Brain pericyte (primary cell): ENCODE results near the gene TAL1.

Experiments used
- DNase-seq: peaks from one replicate; pipeline ENCODE4 v3.0.0-alpha.2; 2012; ENCODE audit warnings: low read depth, low spot score

Gene TAL1

GRCh38 chr1:47229886-47230691 is 1.9 kb downstream of the TAL1 start:
- DNase-seq: no peak

GRCh38 chr1:47229031-47229885 is 2.8 kb downstream of the TAL1 start:
- no peak for DNase-seq

DNA sequence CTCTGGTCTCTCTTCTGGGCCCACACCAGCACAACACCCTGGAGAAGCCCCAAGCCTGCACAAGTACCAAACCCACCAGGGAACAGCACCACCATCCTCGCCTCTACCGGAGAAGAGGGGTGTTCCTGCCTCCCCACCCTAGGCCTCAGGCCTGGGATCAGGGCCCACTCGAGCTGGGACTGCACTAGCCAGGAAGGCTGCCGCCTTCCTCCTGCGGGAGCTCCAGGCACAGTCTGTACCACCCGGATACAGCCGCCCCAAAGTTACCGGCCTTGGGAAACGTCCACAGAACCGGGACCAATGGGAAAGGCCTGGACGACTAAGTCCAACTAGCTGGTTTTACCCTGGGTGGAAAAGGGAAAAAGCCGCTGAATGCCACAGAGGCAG is 3.4 kb downstream of the TAL1 start:
- no peak for DNase-seq

GRCh38 chr1:47227341-47228232 is 4.4 kb downstream of the TAL1 start:
- no peak for DNase-seq

DNA sequence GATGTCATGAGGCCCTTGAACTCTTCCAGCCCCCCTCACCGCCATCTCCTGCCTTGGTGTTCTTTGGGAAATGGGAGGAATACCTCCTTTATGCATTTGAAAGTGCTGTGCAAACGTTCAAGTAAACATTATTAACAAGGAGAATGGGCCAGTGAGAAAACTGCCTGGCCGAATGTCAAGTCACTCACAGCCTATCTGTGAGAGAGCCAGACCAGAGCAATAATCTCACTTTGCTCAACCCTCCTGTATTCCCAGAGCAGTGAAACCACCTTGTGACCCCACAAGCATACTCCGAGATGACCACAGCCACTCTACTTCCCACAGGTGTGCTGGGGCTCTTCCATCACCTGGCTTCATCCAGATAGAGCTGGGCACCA is 5.2 kb downstream of the TAL1 start:
- DNase-seq: no peak

- DNase-seq: no peak
These were observed 5.7 kb downstream of the TAL1 start for GRCh38 chr1:47226121-47226838.

DNA sequence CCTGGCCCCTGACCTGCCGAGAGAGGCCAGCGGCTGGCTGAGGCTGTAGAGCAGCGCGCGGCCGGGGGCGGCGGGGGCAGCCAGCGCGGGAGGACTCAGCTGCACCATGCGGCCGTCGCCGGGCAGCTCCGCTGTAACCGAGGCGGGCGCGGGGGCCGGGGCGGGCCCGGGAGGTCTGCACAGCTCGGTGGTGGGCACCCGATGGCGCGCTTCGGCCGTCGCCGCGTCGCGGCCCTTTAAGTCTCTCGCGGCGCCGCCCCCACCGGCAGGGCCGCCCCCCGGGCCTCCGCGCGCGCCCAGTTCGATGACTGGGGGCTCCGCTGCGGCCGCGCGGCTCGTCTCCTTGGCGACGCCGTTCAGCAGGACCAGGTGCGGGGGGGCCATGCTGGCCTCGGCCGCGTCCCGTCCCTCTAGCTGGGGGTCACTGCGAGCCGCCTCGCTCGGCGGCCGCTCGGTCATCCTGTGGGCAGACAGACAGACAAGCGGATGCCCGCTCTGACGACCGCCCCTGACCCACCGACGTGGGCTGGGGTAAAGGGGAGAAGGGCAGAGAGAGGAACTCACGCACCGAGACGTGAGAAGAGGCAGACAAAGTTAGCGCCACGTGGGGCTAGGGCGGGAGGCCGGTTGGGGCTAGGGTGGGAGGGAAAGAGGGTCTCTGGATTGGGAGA is 6.5 kb downstream of the TAL1 start:
- DNase-seq: no peak

GRCh38 chr1:47224676-47225399 is 7.2 kb downstream of the TAL1 start:
- no peak for DNase-seq

- DNase-seq: no peak
These were observed 7.9 kb downstream of the TAL1 start for GRCh38 chr1:47223921-47224675.

DNA sequence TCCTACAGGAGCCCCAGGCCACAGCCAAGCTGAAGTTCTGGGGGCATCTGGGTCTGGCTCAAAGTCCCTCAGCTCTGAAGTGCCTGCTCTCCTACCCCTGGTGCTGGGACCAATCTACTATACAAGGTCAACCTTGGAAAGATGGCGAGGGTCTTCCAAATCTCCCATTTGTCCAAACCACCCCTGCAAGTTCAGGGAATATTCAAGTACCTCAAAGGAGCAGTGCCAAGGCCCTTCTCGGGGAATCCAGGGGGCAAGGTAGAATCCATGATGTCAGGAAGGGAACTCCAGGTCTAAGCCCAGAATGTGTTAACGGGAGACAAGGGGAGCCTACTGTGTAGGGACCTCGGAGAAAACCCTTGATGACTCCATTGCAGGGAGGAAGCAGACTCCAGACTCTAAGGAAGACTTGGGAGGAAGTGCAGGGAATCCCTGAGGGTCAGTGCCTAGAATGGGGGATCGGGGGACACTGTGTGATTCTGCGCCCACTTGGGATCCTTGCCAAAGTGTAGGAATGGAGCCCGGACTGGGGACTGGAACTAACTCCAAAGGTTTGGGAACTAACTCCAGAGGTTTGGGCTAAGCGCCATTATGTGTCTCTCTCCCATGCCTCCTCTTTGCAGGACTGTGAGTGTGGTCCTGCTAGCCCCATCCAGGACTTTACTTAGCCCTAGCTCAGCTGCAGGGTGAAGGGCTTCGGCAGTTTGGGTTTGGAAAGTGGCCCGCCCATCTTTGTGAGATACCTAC is 8.7 kb downstream of the TAL1 start:
- no peak for DNase-seq

DNA sequence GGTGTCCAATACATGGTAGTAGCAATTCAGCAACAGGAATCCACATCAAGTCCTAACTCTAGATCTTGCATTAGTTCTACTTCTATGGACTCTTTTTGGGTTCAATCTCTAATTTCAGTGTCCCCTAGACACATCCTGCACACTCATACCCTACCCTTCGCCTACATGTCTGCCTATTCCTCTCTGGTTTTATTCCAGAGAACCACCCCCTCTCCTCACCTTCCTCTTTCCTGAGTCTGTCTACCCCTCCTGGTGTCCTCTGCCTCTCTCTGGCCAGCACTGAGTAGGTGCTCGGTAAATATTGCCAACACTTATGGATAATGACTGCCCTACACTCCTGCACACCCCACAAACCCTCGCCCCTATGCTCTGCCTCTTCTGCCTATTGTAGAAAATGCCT is 9.5 kb downstream of the TAL1 start:
- no peak for DNase-seq

DNA sequence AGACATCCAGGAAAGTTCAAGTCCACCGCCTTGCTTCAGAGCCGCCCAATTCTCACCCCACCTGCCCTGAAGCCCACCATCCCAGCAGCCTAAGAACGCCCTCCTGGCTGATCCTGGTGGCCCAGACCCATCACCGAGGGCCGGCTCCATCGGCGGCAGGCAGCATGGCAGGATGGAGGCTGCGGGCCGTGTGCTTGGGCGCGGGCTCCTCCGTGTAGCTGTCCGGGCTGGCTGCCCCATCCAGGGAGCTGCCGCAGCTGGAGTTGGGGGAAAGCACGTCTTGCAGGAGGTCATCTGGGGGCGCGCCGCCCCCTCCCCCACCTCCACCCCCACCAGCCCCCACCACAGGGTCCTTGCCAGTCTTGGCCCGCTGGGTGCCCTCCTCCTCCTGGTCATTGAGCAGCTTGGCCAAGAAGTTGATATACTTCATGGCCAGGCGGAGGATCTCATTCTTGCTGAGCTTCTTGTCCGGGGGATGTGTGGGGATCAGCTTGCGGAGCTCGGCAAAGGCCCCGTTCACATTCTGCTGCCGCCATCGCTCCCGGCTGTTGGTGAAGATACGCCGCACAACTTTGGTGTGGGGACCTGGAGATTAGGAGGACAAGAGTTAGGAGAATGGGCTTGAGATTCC is 12.3 kb downstream of the TAL1 start:
- DNase-seq: no peak

DNA sequence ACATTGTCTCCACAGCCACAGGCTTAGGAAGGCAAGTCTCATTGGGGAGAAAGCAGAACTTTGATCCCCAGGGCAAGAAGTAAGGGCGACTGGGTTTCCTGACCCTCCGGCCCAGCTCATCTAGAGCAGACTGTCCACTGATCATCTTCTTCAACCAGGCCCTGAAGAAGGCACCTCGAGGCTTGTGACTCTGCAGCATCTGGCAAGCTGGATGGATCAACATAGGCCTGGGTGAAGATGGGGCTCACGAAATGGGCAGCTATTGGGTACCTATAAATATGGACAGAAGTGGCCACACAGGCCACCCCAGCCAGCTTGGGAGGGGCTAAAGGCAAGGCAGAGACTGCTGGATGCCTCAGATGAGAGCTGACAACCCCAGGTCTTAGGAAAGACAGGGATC is 13.0 kb downstream of the TAL1 start:
- no peak for DNase-seq

- DNase-seq: no peak
These were observed 15.6 kb downstream of the TAL1 start for GRCh38 chr1:47216278-47217059.

GRCh38 chr1:47215713-47216112 is 16.3 kb downstream of the TAL1 start:
- DNase-seq: no peak

- DNase-seq: no peak
These were observed 17.5 kb downstream of the TAL1 start for GRCh38 chr1:47214549-47214948.

- no peak for DNase-seq
These were observed 18.6 kb downstream of the TAL1 start for GRCh38 chr1:47213230-47213963.
